22Rv1 (cell line): Measurements from ENCODE around the gene PRKCE.

Source experiments
- ZFX ChIP-seq: fragments of 450-650 bp; IDR thresholded peaks from 2 replicates; pipeline ENCODE4 v1.6.1; 2017; ENCODE audit warnings: antibody characterized with exemption, borderline replicate concordance
- TF ChIP-seq, protein P1 (sequence below): fragments of 450-650 bp; IDR thresholded peaks from 2 replicates; pipeline ENCODE4 v1.5.1; 2017; ENCODE audit warnings: mild to moderate bottlenecking

DNA sequence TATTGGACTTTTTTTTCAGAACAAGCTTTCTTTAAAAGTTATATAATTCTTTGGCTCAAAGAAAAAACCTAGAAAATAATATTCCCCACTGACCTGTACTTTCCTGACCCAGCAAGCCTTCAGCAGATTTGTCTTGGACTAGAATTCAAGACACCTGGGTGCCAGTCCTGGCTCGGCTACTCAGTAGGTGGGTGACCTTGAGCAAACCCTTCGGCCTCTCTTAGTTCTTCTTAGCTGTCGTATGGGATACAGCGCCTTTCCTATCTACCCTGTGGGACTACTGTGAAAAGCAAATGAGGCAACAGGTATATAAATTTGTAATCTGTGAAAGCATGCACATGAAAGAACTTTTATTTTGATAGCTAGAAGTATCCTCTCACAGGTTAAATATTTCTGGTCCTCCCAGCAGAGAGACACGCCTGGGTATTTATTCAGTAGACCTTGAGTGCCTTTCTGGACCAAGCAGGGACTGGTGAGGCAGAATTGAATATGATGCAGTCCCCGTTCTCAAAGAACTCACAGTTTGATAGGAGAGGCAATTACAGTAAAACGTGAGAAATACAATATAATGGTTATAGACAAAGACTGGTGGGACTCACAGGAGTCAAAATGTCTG, 576.3 kb downstream of the PRKCE start:
- no peak for TF ChIP-seq ZFX
- TF ChIP-seq, protein P1, sequence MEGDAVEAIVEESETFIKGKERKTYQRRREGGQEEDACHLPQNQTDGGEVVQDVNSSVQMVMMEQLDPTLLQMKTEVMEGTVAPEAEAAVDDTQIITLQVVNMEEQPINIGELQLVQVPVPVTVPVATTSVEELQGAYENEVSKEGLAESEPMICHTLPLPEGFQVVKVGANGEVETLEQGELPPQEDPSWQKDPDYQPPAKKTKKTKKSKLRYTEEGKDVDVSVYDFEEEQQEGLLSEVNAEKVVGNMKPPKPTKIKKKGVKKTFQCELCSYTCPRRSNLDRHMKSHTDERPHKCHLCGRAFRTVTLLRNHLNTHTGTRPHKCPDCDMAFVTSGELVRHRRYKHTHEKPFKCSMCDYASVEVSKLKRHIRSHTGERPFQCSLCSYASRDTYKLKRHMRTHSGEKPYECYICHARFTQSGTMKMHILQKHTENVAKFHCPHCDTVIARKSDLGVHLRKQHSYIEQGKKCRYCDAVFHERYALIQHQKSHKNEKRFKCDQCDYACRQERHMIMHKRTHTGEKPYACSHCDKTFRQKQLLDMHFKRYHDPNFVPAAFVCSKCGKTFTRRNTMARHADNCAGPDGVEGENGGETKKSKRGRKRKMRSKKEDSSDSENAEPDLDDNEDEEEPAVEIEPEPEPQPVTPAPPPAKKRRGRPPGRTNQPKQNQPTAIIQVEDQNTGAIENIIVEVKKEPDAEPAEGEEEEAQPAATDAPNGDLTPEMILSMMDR = no peak
